ENCODE results near the gene CCL8.

CCL8 gene

DNA sequence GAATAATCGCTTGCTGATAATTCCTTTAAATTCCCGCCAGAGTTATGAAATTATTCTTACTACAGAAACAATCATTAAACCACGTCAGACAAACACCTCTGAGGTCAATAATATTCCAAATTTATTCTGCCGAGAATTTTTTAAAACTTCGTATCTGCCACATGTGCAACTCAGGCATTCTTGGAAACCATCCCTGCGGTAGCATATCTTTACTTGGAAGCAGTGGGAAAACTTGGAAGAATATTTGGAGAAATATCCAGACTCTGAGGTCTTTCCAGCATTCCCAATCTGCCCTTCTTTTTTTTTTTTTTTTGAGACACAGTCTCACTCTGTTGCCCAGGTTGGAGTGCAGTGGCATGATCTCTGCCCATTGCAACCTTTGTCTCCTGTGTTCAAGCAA is 35.7 kb upstream of the CCL8 start:
- Histone ChIP-seq H3K14ac (ENCODE audit: low read length) (no peak overlapping the region), H2AFZ (ENCODE audit: insufficient read depth, low read length, poor library complexity) (no peak overlapping the region), H4K12ac (ENCODE audit: low read depth, low read length) (no peak overlapping the region), H3K79me2 (ENCODE audit: control insufficient read depth, insufficient read depth, low read length, poor library complexity) (no peaks in the 10 kb centered on the region), H3K4me3 (ENCODE audit: low read depth, low read length) (no peak overlapping the region), H4K8ac (ENCODE audit: low read depth, low read length) (no peak overlapping the region), H4K91ac (ENCODE audit: low read depth, low read length) (no peak overlapping the region), H3K79me1 (ENCODE audit: low read length) (no peaks in the 10 kb centered on the region), H3K27me3 (ENCODE audit: insufficient read depth, low read length) (no peaks in the 10 kb centered on the region), H2BK5ac (ENCODE audit: low read depth, low read length, poor library complexity) (no peak overlapping the region), H3K27ac (ENCODE audit: low read depth, low read length) (no peak overlapping the region), H2AK5ac (ENCODE audit: low read length) (no peak overlapping the region), H3K36me3 (ENCODE audit: control insufficient read depth in 1 of 2, insufficient read depth in 2 of 2, low read length in 2 of 2) (no peaks in the 10 kb centered on the region), H3K18ac (ENCODE audit: low read length) (no peak overlapping the region), H3K4me1 (ENCODE audit: control insufficient read depth in 1 of 2, insufficient read depth in 2 of 2, low read length in 2 of 2) (no peaks in the 10 kb centered on the region), H3K9me3 (ENCODE audit: insufficient read depth, low read depth, low read length) (no peaks in the 10 kb centered on the region), H2BK120ac (ENCODE audit: insufficient read depth, low read length, poor library complexity) (no peak overlapping the region), H3K4me2 (ENCODE audit: low read length) (no peak overlapping the region), H3K9ac (ENCODE audit: low read length) (no peak overlapping the region), H2BK12ac (ENCODE audit: low read length) (no peak overlapping the region), H3K4ac (ENCODE audit: low read depth, low read length) (no peak overlapping the region), H3K23ac (ENCODE audit: low read length) (no peak overlapping the region)
- no CpG with 5 or more reads among the region's 6 CpGs for WGBS (ENCODE audit: extremely low coverage, insufficient coverage, insufficient read length)
- DNase-seq: no peak

DNA sequence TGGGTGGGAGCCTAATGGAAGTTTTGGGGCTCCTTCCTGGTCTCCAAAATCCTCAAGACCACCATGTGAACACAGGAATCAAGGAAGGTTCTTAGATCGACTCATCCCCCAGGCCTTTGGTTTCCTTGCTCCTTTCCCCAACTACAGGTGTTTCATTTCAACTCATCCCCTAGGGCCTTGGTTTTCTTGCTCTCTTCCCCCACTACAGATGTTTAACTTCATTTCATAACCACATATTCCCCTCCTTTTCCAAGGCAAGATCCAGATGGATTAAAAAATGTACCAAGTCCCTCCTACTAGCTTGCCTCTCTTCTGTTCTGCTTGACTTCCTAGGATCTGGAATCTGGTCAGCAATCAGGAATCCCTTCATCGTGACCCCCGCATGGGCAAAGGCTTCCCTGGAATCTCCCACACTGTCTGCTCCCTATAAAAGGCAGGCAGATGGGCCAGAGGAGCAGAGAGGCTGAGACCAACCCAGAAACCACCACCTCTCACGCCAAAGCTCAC is 33.9 kb upstream of the CCL8 start, which contains the start of gene CCL11:
TSS of gene CCL11 (plus strand) at position 457 of the 507 bp plus-strand sequence. CDS start 67 bp downstream, outside the sequence.
- Histone ChIP-seq H2AFZ (ENCODE audit: insufficient read depth, low read length, poor library complexity) (no peak within 1 kb of the TSS), H3K27ac (ENCODE audit: low read depth, low read length) (no peak within 1 kb of the TSS), H3K79me2 (ENCODE audit: control insufficient read depth, insufficient read depth, low read length, poor library complexity) (no peaks in the 10 kb centered on the region), H3K4me3 (ENCODE audit: low read depth, low read length) (no peak within 1 kb of the TSS), H3K23ac (ENCODE audit: low read length) (no peak within 1 kb of the TSS), H2BK12ac (ENCODE audit: low read length) (no peak within 1 kb of the TSS), H3K79me1 (ENCODE audit: low read length) (no peaks in the 10 kb centered on the region), H4K91ac (ENCODE audit: low read depth, low read length) (no peak within 1 kb of the TSS), H3K4me1 (ENCODE audit: control insufficient read depth in 1 of 2, insufficient read depth in 2 of 2, low read length in 2 of 2) (no peaks in the 10 kb centered on the region), H3K14ac (ENCODE audit: low read length) (no peak within 1 kb of the TSS), H2BK120ac (ENCODE audit: insufficient read depth, low read length, poor library complexity) (no peak within 1 kb of the TSS), H4K12ac (ENCODE audit: low read depth, low read length) (no peak within 1 kb of the TSS), H3K4me2 (ENCODE audit: low read length) (no peak within 1 kb of the TSS), H3K9ac (ENCODE audit: low read length) (no peak within 1 kb of the TSS), H3K27me3 (ENCODE audit: insufficient read depth, low read length) (no peaks in the 10 kb centered on the region), H2AK5ac (ENCODE audit: low read length) (no peak within 1 kb of the TSS), H3K18ac (ENCODE audit: low read length) (no peak within 1 kb of the TSS), H3K9me3 (ENCODE audit: insufficient read depth, low read depth, low read length) (peaks cover 2% of the 10 kb centered on the region), H4K8ac (ENCODE audit: low read depth, low read length) (no peak within 1 kb of the TSS), H2BK5ac (ENCODE audit: low read depth, low read length, poor library complexity) (no peak within 1 kb of the TSS), H3K36me3 (ENCODE audit: control insufficient read depth in 1 of 2, insufficient read depth in 2 of 2, low read length in 2 of 2) (no peaks in the 10 kb centered on the region), H3K4ac (ENCODE audit: low read depth, low read length) (no peak within 1 kb of the TSS)
- no peak for DNase-seq
- WGBS (ENCODE audit: extremely low coverage, insufficient coverage, insufficient read length): no CpG with 5 or more reads among the region's 4 CpGs

DNA sequence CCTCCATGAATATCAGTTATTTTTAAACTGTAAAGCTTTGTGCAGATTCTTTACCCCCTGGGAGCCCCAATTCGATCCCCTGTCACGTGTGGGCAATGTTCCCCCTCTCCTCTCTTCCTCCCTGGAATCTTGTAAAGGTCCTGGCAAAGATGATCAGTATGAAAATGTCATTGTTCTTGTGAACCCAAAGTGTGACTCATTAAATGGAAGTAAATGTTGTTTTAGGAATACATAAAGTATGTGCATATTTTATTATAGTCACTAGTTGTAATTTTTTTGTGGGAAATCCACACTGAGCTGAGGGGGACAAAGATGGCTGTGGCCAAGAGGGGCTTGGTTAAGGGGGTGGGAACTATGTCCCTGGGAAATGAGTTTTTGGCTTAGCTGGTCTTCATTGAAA is 31.4 kb upstream of the CCL8 start:
- Histone ChIP-seq H2AFZ (ENCODE audit: insufficient read depth, low read length, poor library complexity) (no peak overlapping the region), H3K9ac (ENCODE audit: low read length) (no peak overlapping the region), H3K79me1 (ENCODE audit: low read length) (no peaks in the 10 kb centered on the region), H2BK5ac (ENCODE audit: low read depth, low read length, poor library complexity) (no peak overlapping the region), H3K4ac (ENCODE audit: low read depth, low read length) (no peak overlapping the region), H3K4me3 (ENCODE audit: low read depth, low read length) (no peak overlapping the region), H4K91ac (ENCODE audit: low read depth, low read length) (no peak overlapping the region), H2BK12ac (ENCODE audit: low read length) (no peak overlapping the region), H3K14ac (ENCODE audit: low read length) (no peak overlapping the region), H3K9me3 (ENCODE audit: insufficient read depth, low read depth, low read length) (peaks cover 2% of the 10 kb centered on the region), H4K8ac (ENCODE audit: low read depth, low read length) (no peak overlapping the region), H4K12ac (ENCODE audit: low read depth, low read length) (no peak overlapping the region), H3K27ac (ENCODE audit: low read depth, low read length) (no peak overlapping the region), H3K79me2 (ENCODE audit: control insufficient read depth, insufficient read depth, low read length, poor library complexity) (no peaks in the 10 kb centered on the region), H3K36me3 (ENCODE audit: control insufficient read depth in 1 of 2, insufficient read depth in 2 of 2, low read length in 2 of 2) (no peaks in the 10 kb centered on the region), H3K4me1 (ENCODE audit: control insufficient read depth in 1 of 2, insufficient read depth in 2 of 2, low read length in 2 of 2) (no peaks in the 10 kb centered on the region), H3K23ac (ENCODE audit: low read length) (no peak overlapping the region), H3K18ac (ENCODE audit: low read length) (no peak overlapping the region), H2AK5ac (ENCODE audit: low read length) (no peak overlapping the region), H3K4me2 (ENCODE audit: low read length) (no peak overlapping the region), H3K27me3 (ENCODE audit: insufficient read depth, low read length) (no peaks in the 10 kb centered on the region), H2BK120ac (ENCODE audit: insufficient read depth, low read length, poor library complexity) (no peak overlapping the region)
- no CpG with 5 or more reads among the region's 2 CpGs for WGBS (ENCODE audit: extremely low coverage, insufficient coverage, insufficient read length)
- no peak for DNase-seq

DNA sequence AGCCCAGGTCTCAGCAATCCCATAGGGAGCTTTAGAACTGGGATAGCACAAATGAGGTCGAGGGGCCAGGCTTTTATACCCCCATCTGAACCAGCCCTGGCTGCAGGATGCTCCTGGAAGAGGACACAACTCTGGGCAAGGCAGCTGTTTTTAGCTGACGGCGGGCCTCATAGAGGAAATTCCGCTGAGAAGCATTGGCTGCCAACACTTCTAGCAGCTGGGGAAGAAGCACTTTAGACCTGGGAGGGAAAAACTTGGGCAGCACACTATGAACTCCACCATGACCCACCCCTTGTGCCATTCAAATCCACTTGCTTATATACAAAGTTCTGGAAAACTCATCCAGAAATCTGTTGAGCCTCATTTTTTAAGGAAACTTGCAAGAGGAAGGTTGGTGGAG is 28.6 kb upstream of the CCL8 start:
- H3K4me1 ChIP-seq (ENCODE audit: control insufficient read depth in 1 of 2, insufficient read depth in 2 of 2, low read length in 2 of 2): no peaks in the 10 kb centered on the region

More for the DNA sequence above, 28.6 kb upstream of the CCL8 start:
- H4K12ac ChIP-seq (ENCODE audit: low read depth, low read length): no peak overlapping the region
- no peak overlapping the region for H2BK12ac ChIP-seq (ENCODE audit: low read length)
- H3K14ac ChIP-seq (ENCODE audit: low read length): no peak overlapping the region
- H3K4me3 ChIP-seq (ENCODE audit: low read depth, low read length): no peak overlapping the region
- H4K8ac ChIP-seq (ENCODE audit: low read depth, low read length): no peak overlapping the region
- no peak overlapping the region for H3K4ac ChIP-seq (ENCODE audit: low read depth, low read length)
- no peak overlapping the region for H4K91ac ChIP-seq (ENCODE audit: low read depth, low read length)
- no peak overlapping the region for H3K27ac ChIP-seq (ENCODE audit: low read depth, low read length)
- no peak overlapping the region for H2BK120ac ChIP-seq (ENCODE audit: insufficient read depth, low read length, poor library complexity)
- H3K36me3 ChIP-seq (ENCODE audit: control insufficient read depth in 1 of 2, insufficient read depth in 2 of 2, low read length in 2 of 2): no peaks in the 10 kb centered on the region
- no peak overlapping the region for H2BK5ac ChIP-seq (ENCODE audit: low read depth, low read length, poor library complexity)
- peaks cover 2% of the 10 kb centered on the region for H3K9me3 ChIP-seq (ENCODE audit: insufficient read depth, low read depth, low read length)
- no peak overlapping the region for H3K18ac ChIP-seq (ENCODE audit: low read length)
- no peak overlapping the region for H3K4me2 ChIP-seq (ENCODE audit: low read length)
- DNase-seq: no peak
- H2AFZ ChIP-seq (ENCODE audit: insufficient read depth, low read length, poor library complexity): no peak overlapping the region
- no CpG with 5 or more reads among the region's 4 CpGs for WGBS (ENCODE audit: extremely low coverage, insufficient coverage, insufficient read length)
- H3K79me2 ChIP-seq (ENCODE audit: control insufficient read depth, insufficient read depth, low read length, poor library complexity): no peaks in the 10 kb centered on the region
- no peak overlapping the region for H3K23ac ChIP-seq (ENCODE audit: low read length)
- no peaks in the 10 kb centered on the region for H3K79me1 ChIP-seq (ENCODE audit: low read length)
- H3K9ac ChIP-seq (ENCODE audit: low read length): no peak overlapping the region
- no peaks in the 10 kb centered on the region for H3K27me3 ChIP-seq (ENCODE audit: insufficient read depth, low read length)
- no peak overlapping the region for H2AK5ac ChIP-seq (ENCODE audit: low read length)

Measured in trophoblast cell (in vitro differentiated cells and primary cell).